IMR-90 (cell line): ENCODE measurements around the gene FMOD. TPM values are rescaled to one million over a fixed set of nuclear protein-coding genes. Genes with fewer than 3 reads are reported as not detected.

Experiments used
- ATAC-seq: fragments of 200-7000 bp; cut with Tn5 transposase; 2 replicates; pipeline ENCODE4 v1.9.1; 2020; ENCODE audit warnings: low read depth, mild to moderate bottlenecking, moderate library complexity
- BruUV-seq: library from RNA; stranded (reverse); fragments of 400-500 nt; replicated peaks from 2 replicates; lab custom pipeline; 2021; lab: Mats Ljungman, UMichigan
- CTCF ChIA-PET: fragments of 300-600 bp; formaldehyde crosslinking; extraction: SDS; loops from one replicate; lab custom pipeline; 2021; ENCODE audit warnings: antibody characterized with exemption; lab: Yijun Ruan, JAX
- POLR2A ChIA-PET: fragments of 300-600 bp; sonication (Branson Sonifier 250); formaldehyde crosslinking; loops from one replicate; lab custom pipeline; 2022; ENCODE audit warnings: antibody characterized with exemption; ENCODE audit not compliant: unreplicated experiment; lab: Charles Lee
- DNase-seq: peaks from one replicate; pipeline ENCODE4 v3.0.0; 2013
- H2AFZ ChIP-seq: replicated peaks from 2 replicates; pipeline ENCODE3; 2013; ENCODE audit warnings: low read length, mild to moderate bottlenecking; ENCODE audit not compliant: poor library complexity
- H2AK5ac ChIP-seq: 2 replicates; pipeline ENCODE4 v1.6.1; 2013; ENCODE audit warnings: low read depth, low read length, inconsistent platforms
- H2AK9ac ChIP-seq: replicated peaks from 2 replicates; pipeline ENCODE3; 2013; ENCODE audit warnings: mild to moderate bottlenecking, low read depth, low read length, moderate library complexity; ENCODE audit not compliant: poor library complexity
- H2BK120ac ChIP-seq: 2 replicates; pipeline ENCODE4 v1.6.1; 2013; ENCODE audit warnings: low read depth, low read length, inconsistent platforms
- H2BK15ac ChIP-seq: 3 replicates; pipeline ENCODE4 v1.6.1; 2013; ENCODE audit warnings: low read depth, low read length, inconsistent platforms
- H2BK20ac ChIP-seq: 2 replicates; pipeline ENCODE4 v1.6.1; 2013; ENCODE audit warnings: low read depth, mild to moderate bottlenecking, inconsistent platforms, low read length, moderate library complexity
- H2BK5ac ChIP-seq: 2 replicates; pipeline ENCODE4 v1.6.1; 2013; ENCODE audit warnings: mild to moderate bottlenecking, low read depth, low read length, inconsistent platforms; ENCODE audit not compliant: poor library complexity, severe bottlenecking
- H3K14ac ChIP-seq: replicated peaks from 2 replicates; pipeline ENCODE4 v1.6.1; 2013; ENCODE audit warnings: low read depth, low read length, inconsistent platforms
- H3K18ac ChIP-seq: 2 replicates; pipeline ENCODE4 v1.6.1; 2013; ENCODE audit warnings: low read depth, low read length, control low read depth
- H3K23ac ChIP-seq: 2 replicates; pipeline ENCODE4 v1.6.1; 2013; ENCODE audit warnings: low read depth, low read length, inconsistent platforms
- H3K27ac ChIP-seq: 2 replicates; pipeline ENCODE4 v1.5.1; 2013; ENCODE audit warnings: mild to moderate bottlenecking, control low read depth, low read length; ENCODE audit not compliant: insufficient read depth
- H3K27me3 ChIP-seq: 2 replicates; pipeline ENCODE4 v1.6.1; 2013; ENCODE audit warnings: low read length; ENCODE audit not compliant: control insufficient read depth, insufficient read depth
- H3K36me3 ChIP-seq: 2 replicates; pipeline ENCODE4 v1.6.1; 2013; ENCODE audit warnings: low read length, mixed read lengths; ENCODE audit not compliant: control insufficient read depth, insufficient read depth
- H3K4ac ChIP-seq: 2 replicates; pipeline ENCODE4 v1.6.1; 2013; ENCODE audit warnings: low read depth, low read length, inconsistent platforms
- H3K4me1 ChIP-seq: 2 replicates; pipeline ENCODE4 v1.6.1; 2013; ENCODE audit warnings: low read length, mixed read lengths; ENCODE audit not compliant: control insufficient read depth, insufficient read depth
- H3K4me2 ChIP-seq: 2 replicates; pipeline ENCODE4 v1.6.1; 2013; ENCODE audit warnings: low read depth, mild to moderate bottlenecking, control low read depth, low read length, moderate library complexity
- H3K4me3 ChIP-seq: 2 replicates; pipeline ENCODE4 v1.5.1; 2013; ENCODE audit warnings: low read depth, mild to moderate bottlenecking, control low read depth, low read length, moderate library complexity; ENCODE audit not compliant: insufficient read depth
- H3K56ac ChIP-seq: 2 replicates; pipeline ENCODE4 v1.6.1; 2013; ENCODE audit warnings: low read length, inconsistent platforms; ENCODE audit not compliant: insufficient read depth; ENCODE audit errors: extremely low read depth
- H3K79me1 ChIP-seq, 2 experiments: 2 replicates each; pipeline ENCODE4 v1.6.1; 2013; ENCODE audit warnings: low read length in 2 of 2, inconsistent platforms in 1 of 2, low read depth in 1 of 2
- H3K9ac ChIP-seq: 2 replicates; pipeline ENCODE4 v1.6.1; 2013; ENCODE audit warnings: low read depth, low read length, control low read depth
- H3K9me1 ChIP-seq: 2 replicates; pipeline ENCODE4 v1.6.1; 2013; ENCODE audit warnings: low read length, inconsistent platforms; ENCODE audit not compliant: insufficient read depth
- H3K9me3 ChIP-seq: 2 replicates; pipeline ENCODE4 v1.6.1; 2013; ENCODE audit warnings: low read length; ENCODE audit not compliant: control insufficient read depth, insufficient read depth
- H4K20me1 ChIP-seq: 2 replicates; pipeline ENCODE4 v1.6.1; 2013; ENCODE audit warnings: low read length, inconsistent platforms; ENCODE audit not compliant: insufficient read depth
- H4K5ac ChIP-seq: 2 replicates; pipeline ENCODE4 v1.6.1; 2013; ENCODE audit warnings: mild to moderate bottlenecking, low read depth, low read length, control low read depth
- H4K8ac ChIP-seq, 2 experiments: 2 replicates each; pipeline ENCODE4 v1.6.1; 2013; ENCODE audit warnings: low read depth in 2 of 2, low read length in 2 of 2, control low read depth in 1 of 2, inconsistent platforms in 1 of 2
- H4K91ac ChIP-seq: 2 replicates; pipeline ENCODE4 v1.6.1; 2013; ENCODE audit warnings: low read depth, low read length, inconsistent platforms; ENCODE audit not compliant: insufficient read depth
- BHLHE40 ChIP-seq: fragments of 150-350 bp; IDR thresholded peaks from 2 replicates; pipeline ENCODE4 v1.6.1; 2016; ENCODE audit warnings: mild to moderate bottlenecking, low read depth, low read length
- CEBPB ChIP-seq: IDR thresholded peaks from 2 replicates; pipeline ENCODE4 v1.6.1; 2012; ENCODE audit warnings: low read depth, low read length, improper control_type of control experiment
- CHD1 ChIP-seq: IDR thresholded peaks from 2 replicates; pipeline ENCODE4 v1.6.1; 2012; ENCODE audit warnings: low read depth, low read length, improper control_type of control experiment
- CTCF ChIP-seq: conservative IDR thresholded peaks from 2 replicates; pipeline ENCODE4 v1.5.1; 2012; ENCODE audit warnings: mild to moderate bottlenecking, low read depth, low read length, improper control_type of control experiment
- ELK1 ChIP-seq: fragments of 150-350 bp; IDR thresholded peaks from 2 replicates; pipeline ENCODE4 v1.6.1; 2016; ENCODE audit warnings: low read depth, mild to moderate bottlenecking, low read length, moderate library complexity, borderline replicate concordance
- FOS ChIP-seq: fragments of 150-350 bp; IDR thresholded peaks from 2 replicates; pipeline ENCODE4 v1.6.1; 2016; ENCODE audit warnings: low read depth, low read length
- MAFK ChIP-seq: IDR thresholded peaks from 2 replicates; pipeline ENCODE4 v1.6.1; 2012; ENCODE audit warnings: low read depth, low read length, improper control_type of control experiment
- MAZ ChIP-seq: IDR thresholded peaks from 2 replicates; pipeline ENCODE4 v1.6.1; 2012; ENCODE audit warnings: low read depth, mild to moderate bottlenecking, low read length, improper control_type of control experiment, moderate library complexity, borderline replicate concordance
- MXI1 ChIP-seq: IDR thresholded peaks from 2 replicates; pipeline ENCODE4 v1.6.1; 2012; ENCODE audit warnings: low read depth, mild to moderate bottlenecking, low read length, moderate library complexity, borderline replicate concordance
- NFE2L2 ChIP-seq: fragments of 150-350 bp; IDR thresholded peaks from 2 replicates; pipeline ENCODE4 v1.6.1; 2016; ENCODE audit warnings: low read depth, mild to moderate bottlenecking, low read length
- POLR2A ChIP-seq: IDR thresholded peaks from 2 replicates; pipeline ENCODE4 v1.6.1; 2012; ENCODE audit warnings: mild to moderate bottlenecking, low read depth, low read length
- RAD21 ChIP-seq: IDR thresholded peaks from 2 replicates; pipeline ENCODE4 v1.6.1; 2012; ENCODE audit warnings: low read length, improper control_type of control experiment
- RCOR1 ChIP-seq: IDR thresholded peaks from 2 replicates; pipeline ENCODE4 v1.6.1; 2012; ENCODE audit warnings: mild to moderate bottlenecking, low read length, improper control_type of control experiment; ENCODE audit not compliant: insufficient replicate concordance
- RFX5 ChIP-seq: IDR thresholded peaks from 2 replicates; pipeline ENCODE4 v1.8.0; 2012; ENCODE audit warnings: low read depth, mild to moderate bottlenecking, low read length, moderate library complexity
- SMC3 ChIP-seq: fragments of 150-350 bp; IDR thresholded peaks from 2 replicates; pipeline ENCODE4 v1.6.1; 2016; ENCODE audit warnings: low read depth, mild to moderate bottlenecking, antibody characterized with exemption, low read length, moderate library complexity
- USF2 ChIP-seq: fragments of 150-350 bp; IDR thresholded peaks from 2 replicates; pipeline ENCODE4 v1.6.1; 2017; ENCODE audit warnings: mild to moderate bottlenecking, antibody characterized with exemption, low read length, low read depth
- WGBS, 2 experiments: methylation state at CpG; one replicate each; pipeline versions ENCODE4 v1.1.5 to v1.1.7; 2013; ENCODE audit warnings: missing lambda C conversion rate in 2 of 2; ENCODE audit not compliant: insufficient read length in 1 of 2; ENCODE audit errors: extremely low coverage in 2 of 2; 5-methylcytosine and 5-hydroxymethylcytosine counted together
- dilution Hi-C: fragments of 300-500 bp; cut with HindIII; formaldehyde crosslinking; loops from one replicate; pipeline ENCODE4 v1.14.3; 2018; ENCODE audit warnings: low sequenced_read_pairs; ENCODE audit not compliant: unreplicated experiment
- in situ Hi-C: fragments of 300-500 bp; cut with MboI; formaldehyde crosslinking; loops from 3 replicates; pipeline ENCODE4 v1.14.3; 2019; ENCODE audit warnings: low sequenced_read_pairs, inconsistent platforms, mixed read lengths
- intact Hi-C: fragments of 100-400 bp; cut with micrococcal nuclease; formaldehyde crosslinking; loops from 2 replicates; pipeline ENCODE4 v1.10.0; 2022
- polyA plus RNA-seq, 3 experiments: library from polyadenylated mRNA; depleted of rRNA; stranded (reverse); fragments of >200 nt; gene quantifications; 2 replicates each; pipeline ENCODE4 v1.2.3, GENCODE V29; 2012; ENCODE audit warnings: low replicate concordance in 1 of 3
- total RNA-seq: library from RNA; depleted of rRNA; stranded (reverse); fragments of >200 nt; gene quantifications from 2 replicates; pipeline ENCODE4 v1.2.3, GENCODE V29; 2012

Gene FMOD
- total and polyA plus RNA-seq, 2 of the 4 experiments (the other 2 are of a cell fraction): 0.18 to 2.7 TPM

GRCh38 chr1:203318229-203318517 lies 32.7 kb downstream of the FMOD start:
- in situ Hi-C loops: no loop called here
- Histone ChIP-seq H2BK15ac (no peak overlapping the region), H3K56ac (no peak overlapping the region), H2AFZ (no peak overlapping the region), H3K4ac (no peak overlapping the region), H3K79me1 (no peaks in the 10 kb centered on the region), H4K20me1 (no peaks in the 10 kb centered on the region), H3K4me2 (no peak overlapping the region), H2BK120ac (no peak overlapping the region), H2AK5ac (no peak overlapping the region), H2BK20ac (no peak overlapping the region), H2BK5ac (no peak overlapping the region), H3K4me3 (no peak overlapping the region), H3K4me1 (peaks cover 10% of the 10 kb centered on the region; the same call in 1 of the 2 replicates), H4K8ac (no peak overlapping the region), H3K27ac (no peak overlapping the region), H3K18ac (no peak overlapping the region), H4K5ac (no peak overlapping the region), H3K9me1 (peaks cover 3% of the 10 kb centered on the region; the same call in 1 of the 2 replicates), H3K36me3 (no peaks in the 10 kb centered on the region), H3K9me3 (no peaks in the 10 kb centered on the region), H3K23ac (no peak overlapping the region), H4K91ac (no peak overlapping the region), H3K9ac (no peak overlapping the region), H3K14ac (no peak overlapping the region), H2AK9ac (no peak overlapping the region), H3K27me3 (peaks cover 29% of the 10 kb centered on the region)
- TF ChIP-seq POLR2A (no peak), SMC3 (no peak), RAD21 (no peak), MXI1 (no peak), FOS (no peak), NFE2L2 (no peak), CTCF (no peak), ELK1 (no peak), RCOR1 (no peak), CEBPB (no peak), USF2 (no peak), RFX5 (no peak), BHLHE40 (no peak), MAZ (no peak), CHD1 (no peak), MAFK (no peak)
- no CpG with 5 or more reads among the region's 1 CpG for WGBS, 2 experiments
- DNase-seq (no peak), ATAC-seq (no peak)
- no TSS peak for BruUV-seq
- dilution Hi-C loops: no loop called here
- ChIA-PET POLR2A (no interaction called here), CTCF (no interaction called here)
- intact Hi-C loops: no loop called here
